SK-N-SH (cell line): Measurements from ENCODE around the gene CACNA2D3. TPM values are rescaled to one million over a fixed set of nuclear protein-coding genes. Genes with fewer than 3 reads are reported as not detected.

Experiments
- CTCF ChIA-PET: fragments of 300-600, 350-600 bp; formaldehyde crosslinking; extraction: SDS; loops from one replicate; lab custom pipeline; 2021; lab: Yijun Ruan, JAX
- POLR2A ChIA-PET: fragments of 350-600 bp; sonication (Branson Sonifier 250); formaldehyde crosslinking; extraction: SDS; loops from one replicate; lab custom pipeline; 2020; ENCODE audit warnings: antibody characterized with exemption, inconsistent platforms; lab: Yijun Ruan, JAX
- DNase-seq: peaks from one replicate; pipeline ENCODE4 v3.0.0; 2012
- H2AFZ ChIP-seq: fragments of 200-600 bp; sonication (generic); 2 replicates; pipeline ENCODE4 v1.8.1; 2016; ENCODE audit warnings: antibody characterized with exemption, mild to moderate bottlenecking, low read depth
- H3F3A ChIP-seq: fragments of 200-600 bp; sonication (generic); replicated peaks from 2 replicates; pipeline ENCODE3; 2016; ENCODE audit warnings: antibody characterized with exemption, mild to moderate bottlenecking; ENCODE audit not compliant: insufficient read depth
- H3K27ac ChIP-seq, 2 experiments: fragments of 200-500 bp in 1 of 2; fragments of 200-600 bp in 1 of 2; sonication (Bioruptor generic) in 1 of 2; sonication (generic), shearing (Covaris generic) in 1 of 2; 2 replicates each; pipeline versions ENCODE4 v1.5.1 to v1.6.1; 2014 to 2016; ENCODE audit warnings: low read depth in 2 of 2, inconsistent platforms in 1 of 2, low read length in 1 of 2, mild to moderate bottlenecking in 1 of 2, mixed read lengths in 1 of 2
- H3K27me3 ChIP-seq: fragments of 200-600 bp; sonication (generic), shearing (Covaris generic); 2 replicates; pipeline ENCODE4 v1.6.1; 2016; ENCODE audit warnings: mixed run types; ENCODE audit not compliant: insufficient read depth
- H3K36me3 ChIP-seq, 2 experiments: fragments of 200-500 bp in 1 of 2; fragments of 200-600 bp in 1 of 2; sonication (Bioruptor generic) in 1 of 2; sonication (generic) in 1 of 2; replicated peaks in 1 of 2; 2 replicates each; pipeline versions ENCODE3 to v1.5.1; 2014 to 2016; ENCODE audit warnings: low read length in 1 of 2, mild to moderate bottlenecking in 1 of 2; ENCODE audit not compliant: insufficient read depth in 2 of 2, control insufficient read depth in 1 of 2
- H3K4me1 ChIP-seq, 2 experiments: fragments of 200-500 bp in 1 of 2; fragments of 200-600 bp in 1 of 2; sonication (Bioruptor generic) in 1 of 2; sonication (generic), shearing (Covaris generic) in 1 of 2; 2 replicates each; pipeline versions ENCODE4 v1.5.1 to v1.6.1; 2014 to 2016; ENCODE audit warnings: low read depth in 1 of 2, low read length in 1 of 2, mixed run types in 1 of 2; ENCODE audit not compliant: insufficient read depth in 2 of 2, control insufficient read depth in 1 of 2
- H3K4me2 ChIP-seq: fragments of 200-600 bp; sonication (generic), shearing (Covaris generic); 2 replicates; pipeline ENCODE4 v1.6.1; 2017; ENCODE audit warnings: mixed run types
- H3K4me3 ChIP-seq, 2 experiments: fragments of 200-500 bp in 1 of 2; fragments of 200-600 bp in 1 of 2; sonication (Bioruptor generic) in 1 of 2; sonication (generic), shearing (Covaris generic) in 1 of 2; 2 replicates each; pipeline versions ENCODE4 v1.5.1 to v1.8.1; 2014 to 2016; ENCODE audit warnings: low read depth in 2 of 2, inconsistent platforms in 1 of 2, low read length in 1 of 2, mild to moderate bottlenecking in 1 of 2, mixed read lengths in 1 of 2, moderate library complexity in 1 of 2
- H3K79me2 ChIP-seq: fragments of 200-600 bp; sonication (generic); 2 replicates; pipeline ENCODE4 v1.8.1; 2017; ENCODE audit warnings: mild to moderate bottlenecking; ENCODE audit not compliant: insufficient read depth
- H3K9ac ChIP-seq: fragments of 200-600 bp; sonication (generic); 2 replicates; pipeline ENCODE4 v1.6.1; 2017; ENCODE audit warnings: mixed run types
- H3K9me2 ChIP-seq: fragments of 200-600 bp; sonication (generic); 2 replicates; pipeline ENCODE4 v1.6.1; 2017; ENCODE audit warnings: mixed run types
- H3K9me3 ChIP-seq: fragments of 200-600 bp; sonication (generic); 2 replicates; pipeline ENCODE4 v1.6.1; 2017; ENCODE audit warnings: mixed run types, mild to moderate bottlenecking, moderate library complexity
- H4K20me1 ChIP-seq: fragments of 200-600 bp; sonication (generic); 2 replicates; pipeline ENCODE4 v1.6.1; 2017; ENCODE audit warnings: mild to moderate bottlenecking, mixed run types; ENCODE audit not compliant: insufficient read depth
- CHD2 ChIP-seq: fragments of 150-350 bp; IDR thresholded peaks from 2 replicates; pipeline ENCODE4 v1.6.1; 2018; ENCODE audit warnings: low read length; ENCODE audit not compliant: partially characterized antibody
- EP300 ChIP-seq, 2 experiments: IDR thresholded peaks; 2 replicates each; pipeline versions ENCODE4 v1.4.0 to v1.6.1; 2012; ENCODE audit warnings: borderline replicate concordance in 1 of 2, low read depth in 1 of 2, low read length in 1 of 2
- FOXM1 ChIP-seq: IDR thresholded peaks from 2 replicates; pipeline ENCODE4 v1.4.0; 2012; ENCODE audit warnings: low read depth, mild to moderate bottlenecking
- GATA2 ChIP-seq: sonication (generic); formaldehyde crosslinking; IDR thresholded peaks from 2 replicates; pipeline ENCODE4 v1.5.0; 2020; ENCODE audit warnings: mild to moderate bottlenecking, missing genetic modification reagents
- MEF2A ChIP-seq: IDR thresholded peaks from 2 replicates; pipeline ENCODE4 v1.4.0; 2012; ENCODE audit warnings: low read depth, borderline replicate concordance
- POLR2AphosphoS5 ChIP-seq: IDR thresholded peaks from 2 replicates; pipeline ENCODE4 v1.6.1; 2012; ENCODE audit warnings: low read depth, low read length
- RCOR1 ChIP-seq: fragments of 150-350 bp; IDR thresholded peaks from 2 replicates; pipeline ENCODE4 v1.6.1; 2017; ENCODE audit warnings: antibody characterized with exemption, low read length
- RFX5 ChIP-seq: IDR thresholded peaks from 2 replicates; pipeline ENCODE4 v1.6.1; 2012; ENCODE audit warnings: mild to moderate bottlenecking, improper control_type of control experiment, low read length
- RXRA ChIP-seq: IDR thresholded peaks from 2 replicates; pipeline ENCODE4 v1.4.0; 2012; ENCODE audit warnings: low read depth, mild to moderate bottlenecking, borderline replicate concordance
- TCF12 ChIP-seq: IDR thresholded peaks from 2 replicates; pipeline ENCODE4 v1.4.0; 2012
- TEAD4 ChIP-seq: IDR thresholded peaks from 2 replicates; pipeline ENCODE4 v1.4.0; 2012; ENCODE audit warnings: mild to moderate bottlenecking, borderline replicate concordance; ENCODE audit not compliant: insufficient read depth
- WGBS: methylation state at CpG from one replicate; pipeline ENCODE4 v1.1.6; 2017; ENCODE audit warnings: low lambda C conversion rate; 5-methylcytosine and 5-hydroxymethylcytosine counted together
- polyA plus RNA-seq, 3 experiments: library from polyadenylated mRNA; depleted of rRNA; stranded (reverse); fragments of >200 nt; gene quantifications; 2 replicates each; pipeline ENCODE4 v1.2.3, GENCODE V29; 2012
- TF ChIP-seq, protein P1 (sequence below): IDR thresholded peaks from 2 replicates; pipeline ENCODE4 v1.6.1; 2012; ENCODE audit warnings: mild to moderate bottlenecking, low read depth, low read length, moderate library complexity

The CACNA2D3 gene
- polyA plus RNA-seq, 1 of the 3 experiments (the other 2 are of a cell fraction), result 0.15 TPM

DNA sequence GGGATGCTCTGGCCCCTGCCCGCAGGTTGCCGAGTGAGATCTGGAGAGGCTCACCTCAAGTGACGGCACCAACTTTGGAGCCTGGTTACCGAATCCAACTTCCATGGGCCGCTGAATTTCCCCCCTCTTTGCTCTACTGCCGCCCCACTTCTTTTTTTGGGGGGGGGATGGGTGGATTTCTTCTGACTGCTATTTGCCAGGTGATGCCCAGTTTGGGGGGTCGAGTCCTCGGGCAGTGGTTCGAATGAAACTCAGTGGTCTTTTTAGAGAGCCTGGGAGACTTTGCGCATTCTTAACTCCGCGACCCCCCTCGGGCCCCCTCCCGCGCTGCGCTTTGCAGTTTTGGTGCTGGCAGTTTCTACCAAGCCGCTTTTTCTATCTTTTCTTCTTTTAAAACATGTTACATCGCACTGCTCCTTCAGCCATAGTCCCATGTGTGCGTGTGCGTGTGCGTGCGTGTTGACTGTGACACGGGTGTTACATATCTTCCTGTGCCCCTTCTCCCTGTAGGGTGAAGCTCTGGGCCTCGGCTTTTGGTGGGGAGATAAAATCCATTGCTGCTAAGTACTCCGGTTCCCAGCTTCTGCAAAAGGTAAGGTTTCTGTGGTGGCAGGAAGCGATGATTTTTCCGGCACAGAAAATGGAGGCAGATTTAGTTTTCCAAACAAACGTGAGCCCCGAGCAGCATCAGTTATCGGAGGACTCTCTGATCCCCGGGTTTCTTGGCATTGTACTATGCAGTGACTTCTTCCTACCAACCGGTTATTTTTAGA, 837 bp downstream of the CACNA2D3 start:
- peak; percentile 39 for DNase-seq
- Histone ChIP-seq H3K27ac (no peak overlapping the region), H3K79me2 (no peaks in the 10 kb centered on the region), H3K9me3 (no peaks in the 10 kb centered on the region), H4K20me1 (no peaks in the 10 kb centered on the region), H3K36me3 (no peaks in the 10 kb centered on the region), H3K4me2 (peak overlapping the region; percentile 76), H3K9ac (no peak overlapping the region), H3K9me2 (no peaks in the 10 kb centered on the region), H3K4me3 (peak overlapping the region; percentile 28 to 53), H3K27me3 (peaks cover 36% of the 10 kb centered on the region), H3F3A (no peaks in the 10 kb centered on the region), H2AFZ (0 out of 2 replicates have a peak overlapping the region, but pooled peaks have one; percentile 29), H3K4me1 (peaks cover 0 to 26% of the 10 kb centered on the region in 2 experiments; a peak in 2 of 4 replicates)
- POLR2A ChIA-PET, result no interaction called here
- WGBS, result 2% methylated on average over 29 of the region's 32 CpGs
- CTCF ChIA-PET, result interaction anchor here (1.3 to 2.2 kb wide), 2 partner anchors 11 to 185 kb away, joined by 4 to 6 read pairs; no protein-coding TSS in a partner anchor
- no peak for TF ChIP-seq CHD2
- no peak for TF ChIP-seq TCF12
- TF ChIP-seq, protein P1, sequence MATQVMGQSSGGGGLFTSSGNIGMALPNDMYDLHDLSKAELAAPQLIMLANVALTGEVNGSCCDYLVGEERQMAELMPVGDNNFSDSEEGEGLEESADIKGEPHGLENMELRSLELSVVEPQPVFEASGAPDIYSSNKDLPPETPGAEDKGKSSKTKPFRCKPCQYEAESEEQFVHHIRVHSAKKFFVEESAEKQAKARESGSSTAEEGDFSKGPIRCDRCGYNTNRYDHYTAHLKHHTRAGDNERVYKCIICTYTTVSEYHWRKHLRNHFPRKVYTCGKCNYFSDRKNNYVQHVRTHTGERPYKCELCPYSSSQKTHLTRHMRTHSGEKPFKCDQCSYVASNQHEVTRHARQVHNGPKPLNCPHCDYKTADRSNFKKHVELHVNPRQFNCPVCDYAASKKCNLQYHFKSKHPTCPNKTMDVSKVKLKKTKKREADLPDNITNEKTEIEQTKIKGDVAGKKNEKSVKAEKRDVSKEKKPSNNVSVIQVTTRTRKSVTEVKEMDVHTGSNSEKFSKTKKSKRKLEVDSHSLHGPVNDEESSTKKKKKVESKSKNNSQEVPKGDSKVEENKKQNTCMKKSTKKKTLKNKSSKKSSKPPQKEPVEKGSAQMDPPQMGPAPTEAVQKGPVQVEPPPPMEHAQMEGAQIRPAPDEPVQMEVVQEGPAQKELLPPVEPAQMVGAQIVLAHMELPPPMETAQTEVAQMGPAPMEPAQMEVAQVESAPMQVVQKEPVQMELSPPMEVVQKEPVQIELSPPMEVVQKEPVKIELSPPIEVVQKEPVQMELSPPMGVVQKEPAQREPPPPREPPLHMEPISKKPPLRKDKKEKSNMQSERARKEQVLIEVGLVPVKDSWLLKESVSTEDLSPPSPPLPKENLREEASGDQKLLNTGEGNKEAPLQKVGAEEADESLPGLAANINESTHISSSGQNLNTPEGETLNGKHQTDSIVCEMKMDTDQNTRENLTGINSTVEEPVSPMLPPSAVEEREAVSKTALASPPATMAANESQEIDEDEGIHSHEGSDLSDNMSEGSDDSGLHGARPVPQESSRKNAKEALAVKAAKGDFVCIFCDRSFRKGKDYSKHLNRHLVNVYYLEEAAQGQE, result no peak
- no peak for TF ChIP-seq FOXM1
- TF ChIP-seq TEAD4, result no peak
- TF ChIP-seq RXRA, result no peak
- no peak for TF ChIP-seq POLR2AphosphoS5
- no peak for TF ChIP-seq MEF2A

DNA sequence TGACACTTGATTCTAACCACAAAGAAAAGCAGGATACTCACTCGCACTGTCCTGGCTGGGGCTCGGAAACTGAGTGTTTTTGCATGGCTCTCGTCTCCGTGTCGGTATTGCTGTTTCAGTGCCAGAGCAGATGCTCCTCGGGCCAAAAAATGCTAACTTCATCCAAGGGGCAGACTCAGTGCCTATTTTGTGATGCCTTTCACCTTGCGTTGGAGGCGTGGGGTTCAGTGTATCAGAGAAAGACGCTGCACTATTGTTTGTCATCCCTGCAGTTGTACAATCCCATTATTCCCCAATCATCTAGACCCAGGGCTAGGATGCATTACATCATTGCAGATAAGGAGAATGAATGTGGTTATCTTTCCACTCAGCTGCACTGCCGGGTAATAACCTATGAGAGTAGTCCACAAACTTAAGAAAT, 1.4 kb downstream of the CACNA2D3 start:
- DNase-seq, result peak; percentile 75
- H3K9me2 ChIP-seq, result no peaks in the 10 kb centered on the region
- peaks cover 36% of the 10 kb centered on the region for H3K27me3 ChIP-seq
- H3K9me3 ChIP-seq, result no peaks in the 10 kb centered on the region
- H2AFZ ChIP-seq, result peak overlapping the region; percentile 29; the same call in 1 of the 2 replicates
- H3K4me2 ChIP-seq, result peak overlapping the region; percentile 76
- no peaks in the 10 kb centered on the region for H4K20me1 ChIP-seq
- no peak overlapping the region for H3K9ac ChIP-seq
- TF ChIP-seq GATA2, result peak; percentile 83
- TF ChIP-seq EP300 (IDR thresholded peaks at IDR 0.05; ENCODE audit: borderline replicate concordance in 1 of 2, low read depth in 1 of 2, low read length in 1 of 2), result peak in 1 of 2 experiments; percentile 11; a peak in 1 of 4 replicates
- TF ChIP-seq RFX5, result no peak
- TF ChIP-seq CHD2, result no peak
- TF ChIP-seq RCOR1, result peak; percentile 33; the same call in 1 of the 2 replicates
- 1% methylated on average over 10 of the region's 10 CpGs for WGBS
- no peaks in the 10 kb centered on the region for H3K36me3 ChIP-seq
- peaks cover 0 to 26% of the 10 kb centered on the region in 2 experiments; a peak in 2 of 4 replicates for H3K4me1 ChIP-seq
- H3K4me3 ChIP-seq, result peak overlapping the region; percentile 28 to 53
- ChIA-PET POLR2A (no interaction called here), CTCF (interaction anchor here (0.8 to 2.2 kb wide), 3 partner anchors 11 to 185 kb away, joined by 4 to 6 read pairs (median 4); no protein-coding TSS in a partner anchor)
- no peaks in the 10 kb centered on the region for H3F3A ChIP-seq
- no peak overlapping the region for H3K27ac ChIP-seq
- H3K79me2 ChIP-seq, result no peaks in the 10 kb centered on the region
